A549 (cell line): ENCODE data around the gene ACOXL. TPM values are rescaled to one million over a fixed set of nuclear protein-coding genes. Genes with fewer than 3 reads are reported as not detected.

ENCODE experiments used
- ATAC-seq, 2 experiments: fragments of 200-7000 bp in 1 of 2; fragments of >200 bp in 1 of 2; cut with Nextera tagmentation in 1 of 2; cut with Tn5 transposase in 1 of 2; 3 replicates each; pipeline versions ENCODE4 v1.8.0 to v1.9.1; 2018 to 2020; ENCODE audit warnings: mild to moderate bottlenecking in 1 of 2, moderate library complexity in 1 of 2
- CTCF ChIA-PET: fragments of 300-600 bp; sonication (Branson Sonifier 250); formaldehyde crosslinking; extraction: SDS; loops from one replicate; lab custom pipeline; 2021; ENCODE audit warnings: antibody characterized with exemption, inconsistent platforms; lab: Yijun Ruan, JAX
- POLR2A ChIA-PET: fragments of 350-600 bp; formaldehyde crosslinking; extraction: SDS; loops from one replicate; lab custom pipeline; 2021; ENCODE audit warnings: antibody characterized with exemption, inconsistent platforms; lab: Yijun Ruan, JAX
- DNase-seq, 2 experiments: peaks; one replicate each; pipeline versions ENCODE4 v3.0.0 to v3.0.0-alpha.2; 2011 to 2016; ENCODE audit warnings: low read depth in 1 of 2, low spot score in 1 of 2
- FAIRE-seq: peaks from 2 replicates; lab custom pipeline; 2011; peaks lifted over from hg19 to GRCh38; lab: Jason Lieb, UNC
- H3K27ac ChIP-seq, 2 experiments: fragments of >200 bp; sonication (Bioruptor Twin); formaldehyde crosslinking; 3 replicates each; pipeline ENCODE4 v1.5.1; 2016 to 2017
- H3K4me1 ChIP-seq: fragments of >200 bp; sonication (Bioruptor Twin); formaldehyde crosslinking; 3 replicates; pipeline ENCODE4 v1.6.1; 2016
- H3K4me2 ChIP-seq: fragments of >200 bp; sonication (Bioruptor Twin); formaldehyde crosslinking; 3 replicates; pipeline ENCODE4 v1.6.1; 2016
- H3K4me3 ChIP-seq: fragments of >200 bp; sonication (Bioruptor Twin); formaldehyde crosslinking; 3 replicates; pipeline ENCODE4 v1.5.1; 2016
- H3K9me3 ChIP-seq: fragments of >200 bp; sonication (Bioruptor Twin); formaldehyde crosslinking; 3 replicates; pipeline ENCODE4 v1.6.1; 2016
- CBX2 ChIP-seq: fragments of 200-600 bp; sonication (generic); IDR thresholded peaks from 2 replicates; pipeline ENCODE4 v1.6.1; 2016; ENCODE audit warnings: low read depth, mild to moderate bottlenecking, borderline replicate concordance
- CBX8 ChIP-seq: fragments of 200-600 bp; sonication (generic); IDR thresholded peaks from 2 replicates; pipeline ENCODE4 v1.6.1; 2016
- CEBPB ChIP-seq, 2 experiments: fragments of >200 bp in 1 of 2; sonication (Bioruptor Twin) in 1 of 2; formaldehyde crosslinking in 1 of 2; IDR thresholded peaks; 2 replicates each; pipeline ENCODE4 v1.6.1; 2012 to 2016
- ESRRA ChIP-seq: fragments of 150-350 bp; IDR thresholded peaks from 2 replicates; pipeline ENCODE4 v1.6.1; 2014; ENCODE audit warnings: mild to moderate bottlenecking, low read length, borderline replicate concordance
- FOSB ChIP-seq: fragments of 250-450 bp; sonication (Bioruptor Pico); IDR thresholded peaks from 2 replicates; pipeline ENCODE4 v1.5.0; 2020; ENCODE audit warnings: mild to moderate bottlenecking, moderate library complexity
- FOSL2 ChIP-seq, 2 experiments: fragments of 450-650 bp in 1 of 2; fragments of >200 bp in 1 of 2; sonication (Bioruptor Twin) in 1 of 2; formaldehyde crosslinking; IDR thresholded peaks; 2 replicates each; pipeline versions ENCODE4 v1.5.0 to v1.6.1; 2016 to 2020; ENCODE audit warnings: mild to moderate bottlenecking in 1 of 2, moderate library complexity in 1 of 2
- FOXS1 ChIP-seq: fragments of 250-450 bp; sonication (Bioruptor Pico); IDR thresholded peaks from 2 replicates; pipeline ENCODE4 v1.5.0; 2020; ENCODE audit warnings: mild to moderate bottlenecking, moderate library complexity
- HEYL ChIP-seq: fragments of 250-450 bp; sonication (Bioruptor Pico); IDR thresholded peaks from 2 replicates; pipeline ENCODE4 v1.8.0; 2021; ENCODE audit warnings: mild to moderate bottlenecking, moderate library complexity
- HOXA7 ChIP-seq: fragments of 250-450 bp; sonication (Bioruptor Pico); IDR thresholded peaks from 2 replicates; pipeline ENCODE4 v1.5.0; 2020; ENCODE audit warnings: mild to moderate bottlenecking, moderate library complexity
- HOXB13 ChIP-seq: fragments of 250-450 bp; sonication (Bioruptor Pico); IDR thresholded peaks from 2 replicates; pipeline ENCODE4 v1.5.0; 2020; ENCODE audit warnings: low read depth, mild to moderate bottlenecking, moderate library complexity
- HOXB5 ChIP-seq: fragments of 250-450 bp; sonication (Bioruptor Pico); IDR thresholded peaks from 2 replicates; pipeline ENCODE4 v1.5.0; 2020; ENCODE audit warnings: mild to moderate bottlenecking, moderate library complexity
- MAZ ChIP-seq: fragments of 150-350 bp; IDR thresholded peaks from 2 replicates; pipeline ENCODE4 v1.6.1; 2014; ENCODE audit warnings: antibody characterized with exemption, low read depth, low read length, borderline replicate concordance
- MYC ChIP-seq: IDR thresholded peaks from 2 replicates; pipeline ENCODE4 v1.6.1; 2012; ENCODE audit warnings: mild to moderate bottlenecking, inconsistent platforms, low read length, improper control_type of control experiment, borderline replicate concordance
- PHF8 ChIP-seq: fragments of 200-600 bp; sonication (generic); IDR thresholded peaks from 2 replicates; pipeline ENCODE4 v1.6.1; 2016; ENCODE audit warnings: low read depth, mild to moderate bottlenecking, antibody characterized with exemption, moderate library complexity, borderline replicate concordance
- RAD21 ChIP-seq, 2 experiments: fragments of >200 bp in 1 of 2; sonication (Bioruptor Twin) in 1 of 2; formaldehyde crosslinking in 1 of 2; IDR thresholded peaks in 1 of 2; conservative IDR thresholded peaks in 1 of 2; 2 replicates in 1 of 2; 3 replicates in 1 of 2; pipeline ENCODE4 v1.6.1; 2012 to 2018; ENCODE audit warnings: inconsistent platforms in 1 of 2
- RARB ChIP-seq: fragments of 250-450 bp; sonication (Bioruptor Pico); IDR thresholded peaks from 2 replicates; pipeline ENCODE4 v1.8.0; 2021; ENCODE audit warnings: mild to moderate bottlenecking, moderate library complexity
- TP53 ChIP-seq: fragments of 250-450 bp; sonication (Bioruptor Pico); IDR thresholded peaks from 2 replicates; pipeline ENCODE4 v1.5.0; 2021; ENCODE audit warnings: mild to moderate bottlenecking, moderate library complexity
- ZFP36 ChIP-seq: fragments of 450-650 bp; IDR thresholded peaks from 2 replicates; pipeline ENCODE4 v1.6.1; 2014; ENCODE audit warnings: borderline replicate concordance; ENCODE audit not compliant: partially characterized antibody
- ZNF302 ChIP-seq: fragments of 250-450 bp; sonication (Bioruptor Pico); IDR thresholded peaks from 2 replicates; pipeline ENCODE4 v1.9.0; 2021; ENCODE audit warnings: inconsistent platforms, mild to moderate bottlenecking, moderate library complexity
- ZSCAN20 ChIP-seq: fragments of 250-450 bp; sonication (Bioruptor Pico); IDR thresholded peaks from 2 replicates; pipeline ENCODE4 v1.8.0; 2022; ENCODE audit warnings: mild to moderate bottlenecking, moderate library complexity
- WGBS: methylation state at CpG from one replicate; pipeline ENCODE4 v1.1.6; 2017; ENCODE audit errors: missing lambda C conversion rate; 5-methylcytosine and 5-hydroxymethylcytosine counted together
- polyA plus RNA-seq, 4 experiments: library from polyadenylated mRNA; depleted of rRNA in 3 of 4; stranded (reverse); fragments of >200 nt; fragmentation: RNase III in 1 of 4; extraction: RNeasy Plus Mini Kit Qiagen cat#74134 plus additional on column Dnase treatment in 1 of 4; gene quantifications; 2 replicates in 3 of 4; 3 replicates in 1 of 4; pipeline ENCODE4 v1.2.3, GENCODE V29; 2011 to 2017
- TF ChIP-seq, protein P1 (sequence below): fragments of 250-450 bp; sonication (Bioruptor Pico); IDR thresholded peaks from 2 replicates; pipeline ENCODE4 v1.5.0; 2021; ENCODE audit warnings: mild to moderate bottlenecking, moderate library complexity, borderline replicate concordance
- TF ChIP-seq, protein P2 (sequence below): fragments of 250-450 bp; sonication (Bioruptor Pico); IDR thresholded peaks from 2 replicates; pipeline ENCODE4 v1.5.0; 2020; ENCODE audit warnings: low read depth, mild to moderate bottlenecking, moderate library complexity
- TF ChIP-seq, protein P3 (sequence below): fragments of >200 bp; sonication (Bioruptor Twin); formaldehyde crosslinking; IDR thresholded peaks from 2 replicates; pipeline ENCODE4 v1.6.1; 2016

ACOXL gene
- polyA plus RNA-seq, 2 of the 4 experiments (the other 2 are of a cell fraction) = not detected

DNA sequence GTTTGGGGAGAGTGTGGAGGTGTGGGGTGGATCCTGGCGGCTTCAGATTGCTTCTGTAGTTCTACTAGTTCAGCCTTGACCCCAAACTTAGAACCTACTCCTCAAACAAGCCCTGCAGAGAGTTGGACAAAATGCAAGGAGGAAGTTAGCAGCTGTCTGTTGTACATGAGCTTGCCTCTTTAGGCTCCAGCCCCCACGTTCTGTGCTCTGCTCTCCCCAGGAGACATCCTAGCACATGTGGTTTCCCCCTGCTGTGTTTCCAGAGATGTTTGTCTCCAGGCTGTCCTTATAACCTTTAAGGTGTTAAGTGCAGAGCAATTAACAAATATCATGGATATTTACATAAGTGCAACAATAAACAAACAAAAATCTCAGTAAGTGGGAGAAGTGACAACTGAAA lies 111.1 kb downstream of the ACOXL start:
- no peak for TF ChIP-seq FOSB
- no peak for TF ChIP-seq TP53 (CRISPR knock-in tag)
- no peak for TF ChIP-seq HOXB5 (CRISPR knock-in tag)
- no peak for TF ChIP-seq MYC
- no peak for TF ChIP-seq CEBPB (IDR thresholded peaks at IDR 0.05)
- TF ChIP-seq ESRRA = no peak
- TF ChIP-seq, protein P1, sequence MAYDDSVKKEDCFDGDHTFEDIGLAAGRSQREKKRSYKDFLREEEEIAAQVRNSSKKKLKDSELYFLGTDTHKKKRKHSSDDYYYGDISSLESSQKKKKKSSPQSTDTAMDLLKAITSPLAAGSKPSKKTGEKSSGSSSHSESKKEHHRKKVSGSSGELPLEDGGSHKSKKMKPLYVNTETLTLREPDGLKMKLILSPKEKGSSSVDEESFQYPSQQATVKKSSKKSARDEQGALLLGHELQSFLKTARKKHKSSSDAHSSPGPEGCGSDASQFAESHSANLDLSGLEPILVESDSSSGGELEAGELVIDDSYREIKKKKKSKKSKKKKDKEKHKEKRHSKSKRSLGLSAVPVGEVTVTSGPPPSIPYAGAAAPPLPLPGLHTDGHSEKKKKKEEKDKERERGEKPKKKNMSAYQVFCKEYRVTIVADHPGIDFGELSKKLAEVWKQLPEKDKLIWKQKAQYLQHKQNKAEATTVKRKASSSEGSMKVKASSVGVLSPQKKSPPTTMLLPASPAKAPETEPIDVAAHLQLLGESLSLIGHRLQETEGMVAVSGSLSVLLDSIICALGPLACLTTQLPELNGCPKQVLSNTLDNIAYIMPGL = no peak
- no peak for TF ChIP-seq HEYL (CRISPR knock-in tag)
- no peak for TF ChIP-seq CBX8
- no peak for TF ChIP-seq PHF8
- no peak for TF ChIP-seq FOXS1 (CRISPR knock-in tag)
- no peaks in the 10 kb centered on the region for H3K9me3 ChIP-seq
- WGBS = 12% methylated on average over 2 of the region's 2 CpGs
- FAIRE-seq = no peak
- POLR2A ChIA-PET = no interaction called here
- no peak overlapping the region for H3K27ac ChIP-seq
- CTCF ChIA-PET = no interaction called here
- H3K4me3 ChIP-seq = no peak overlapping the region
- ATAC-seq = no peak
- no peak for DNase-seq
- H3K4me2 ChIP-seq = no peak overlapping the region
- no peaks in the 10 kb centered on the region for H3K4me1 ChIP-seq

DNA sequence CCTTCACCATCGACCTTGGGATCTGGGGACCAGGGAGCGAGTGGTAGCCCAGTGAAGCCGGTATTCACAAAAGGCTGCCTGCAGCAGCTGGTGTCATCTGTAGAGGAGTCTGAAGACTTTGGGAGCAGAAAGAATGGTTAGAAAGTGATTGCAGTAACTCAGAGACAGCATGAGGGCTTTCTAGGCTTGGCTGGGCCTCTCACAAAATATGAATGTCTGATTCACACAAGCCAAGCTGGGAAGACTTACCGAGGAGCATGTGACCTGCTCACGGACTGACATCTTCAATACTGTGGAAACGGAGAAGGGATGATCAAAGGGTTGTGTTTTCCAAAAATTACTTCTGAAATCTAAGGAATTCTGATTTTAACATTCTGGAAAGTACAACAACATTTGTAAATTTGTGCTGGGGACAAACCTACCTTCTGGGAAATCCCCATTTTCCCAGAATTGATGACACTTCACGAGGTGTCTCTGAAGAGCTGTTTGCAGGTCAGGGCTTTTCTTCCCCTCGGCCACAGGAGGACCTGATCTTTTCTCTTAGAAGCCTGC lies 111.7 kb downstream of the ACOXL start:
- CTCF ChIA-PET = interaction anchor here (0.8 kb wide), 1 partner anchor 13 kb away, joined by 3 read pairs; no protein-coding TSS in a partner anchor
- DNase-seq = no peak
- no peaks in the 10 kb centered on the region for H3K9me3 ChIP-seq
- TF ChIP-seq MAZ = no peak
- no peak overlapping the region for H3K4me3 ChIP-seq
- no peak overlapping the region for H3K4me2 ChIP-seq
- no peaks in the 10 kb centered on the region for H3K4me1 ChIP-seq
- no peak for FAIRE-seq
- H3K27ac ChIP-seq = no peak overlapping the region
- WGBS = 40% methylated on average over 8 of the region's 8 CpGs
- no peak for ATAC-seq
- POLR2A ChIA-PET = no interaction called here

DNA sequence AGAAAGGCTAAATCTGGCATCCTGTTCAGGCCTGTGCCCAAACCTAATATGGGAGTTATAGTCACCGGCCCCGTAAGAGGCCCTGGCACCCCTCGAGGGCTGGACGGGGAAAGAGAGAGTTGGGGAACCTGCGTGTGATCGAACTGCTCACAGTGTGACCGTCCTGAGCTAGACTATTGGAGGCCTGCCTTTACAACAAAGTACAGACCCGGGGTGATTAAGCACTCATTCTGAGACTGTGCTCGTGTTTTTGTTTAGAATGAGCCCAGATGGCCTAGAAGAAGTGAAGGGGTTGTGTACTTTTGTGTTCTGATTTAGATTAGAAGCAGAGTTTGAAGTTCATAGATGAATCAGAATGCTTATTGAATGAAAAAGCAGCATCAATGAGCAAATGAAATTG lies 115.3 kb downstream of the ACOXL start:
- H3K27ac ChIP-seq = no peak overlapping the region
- no peak overlapping the region for H3K4me3 ChIP-seq
- 64% methylated on average over 9 of the region's 9 CpGs for WGBS
- DNase-seq = no peak
- H3K4me1 ChIP-seq = no peaks in the 10 kb centered on the region
- no peak overlapping the region for H3K4me2 ChIP-seq
- ChIA-PET CTCF (interaction anchor here (1.3 kb wide), 1 partner anchor 36 kb away, joined by 3 read pairs; no protein-coding TSS in a partner anchor), POLR2A (no interaction called here)
- TF ChIP-seq FOSL2 (IDR thresholded peaks at IDR 0.05) (no peak), FOSL2 (CRISPR knock-in tag; IDR thresholded peaks at IDR 0.05) (no peak), HOXA7 (CRISPR knock-in tag) (no peak), ZFP36 (no peak), CBX2 (no peak), ZNF302 (CRISPR knock-in tag) (no peak), RAD21 (conservative IDR thresholded peaks at IDR 0.05 in 1 of 2, IDR thresholded peaks at IDR 0.05 in 1 of 2) (no peak), RARB (CRISPR knock-in tag) (no peak), FOSB (no peak), HOXB13 (no peak), ZSCAN20 (CRISPR knock-in tag) (no peak)
- TF ChIP-seq, protein P2, sequence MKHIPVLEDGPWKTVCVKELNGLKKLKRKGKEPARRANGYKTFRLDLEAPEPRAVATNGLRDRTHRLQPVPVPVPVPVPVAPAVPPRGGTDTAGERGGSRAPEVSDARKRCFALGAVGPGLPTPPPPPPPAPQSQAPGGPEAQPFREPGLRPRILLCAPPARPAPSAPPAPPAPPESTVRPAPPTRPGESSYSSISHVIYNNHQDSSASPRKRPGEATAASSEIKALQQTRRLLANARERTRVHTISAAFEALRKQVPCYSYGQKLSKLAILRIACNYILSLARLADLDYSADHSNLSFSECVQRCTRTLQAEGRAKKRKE (CRISPR knock-in tag) = no peak
- TF ChIP-seq, protein P1 = no peak
- TF ChIP-seq, protein P3, sequence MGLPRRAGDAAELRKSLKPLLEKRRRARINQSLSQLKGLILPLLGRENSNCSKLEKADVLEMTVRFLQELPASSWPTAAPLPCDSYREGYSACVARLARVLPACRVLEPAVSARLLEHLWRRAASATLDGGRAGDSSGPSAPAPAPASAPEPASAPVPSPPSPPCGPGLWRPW = no peak
- ATAC-seq = no peak
- no peaks in the 10 kb centered on the region for H3K9me3 ChIP-seq
- FAIRE-seq = no peak
